Measurements from ENCODE around the gene CNNM1.

DNA sequence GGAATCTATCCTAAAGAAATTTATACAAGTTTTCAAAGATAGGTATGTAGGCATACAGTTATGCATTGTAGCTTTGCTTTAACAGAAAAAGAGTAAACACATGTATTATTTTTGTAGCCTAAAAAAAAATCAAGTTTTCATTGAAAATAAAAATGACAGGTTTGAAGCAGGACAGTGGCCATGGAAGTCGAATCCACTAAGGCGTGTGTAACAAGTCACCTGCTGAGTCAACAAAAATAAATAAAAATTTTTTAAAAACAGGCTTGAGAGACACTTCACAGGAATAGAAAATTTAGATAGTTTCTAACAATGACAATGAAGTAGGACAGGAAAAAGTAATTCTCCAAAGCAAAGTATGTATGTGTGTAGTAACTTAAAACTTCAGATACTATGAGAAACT, 109.7 kb downstream of the CNNM1 start:
- TF ChIP-seq, protein P1, sequence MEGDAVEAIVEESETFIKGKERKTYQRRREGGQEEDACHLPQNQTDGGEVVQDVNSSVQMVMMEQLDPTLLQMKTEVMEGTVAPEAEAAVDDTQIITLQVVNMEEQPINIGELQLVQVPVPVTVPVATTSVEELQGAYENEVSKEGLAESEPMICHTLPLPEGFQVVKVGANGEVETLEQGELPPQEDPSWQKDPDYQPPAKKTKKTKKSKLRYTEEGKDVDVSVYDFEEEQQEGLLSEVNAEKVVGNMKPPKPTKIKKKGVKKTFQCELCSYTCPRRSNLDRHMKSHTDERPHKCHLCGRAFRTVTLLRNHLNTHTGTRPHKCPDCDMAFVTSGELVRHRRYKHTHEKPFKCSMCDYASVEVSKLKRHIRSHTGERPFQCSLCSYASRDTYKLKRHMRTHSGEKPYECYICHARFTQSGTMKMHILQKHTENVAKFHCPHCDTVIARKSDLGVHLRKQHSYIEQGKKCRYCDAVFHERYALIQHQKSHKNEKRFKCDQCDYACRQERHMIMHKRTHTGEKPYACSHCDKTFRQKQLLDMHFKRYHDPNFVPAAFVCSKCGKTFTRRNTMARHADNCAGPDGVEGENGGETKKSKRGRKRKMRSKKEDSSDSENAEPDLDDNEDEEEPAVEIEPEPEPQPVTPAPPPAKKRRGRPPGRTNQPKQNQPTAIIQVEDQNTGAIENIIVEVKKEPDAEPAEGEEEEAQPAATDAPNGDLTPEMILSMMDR (IDR thresholded peaks at IDR 0.05; ENCODE audit: extremely low read depth in 1 of 2, insufficient read depth in 1 of 2, low read depth in 1 of 2, low read length in 2 of 2) = no peak
- TF ChIP-seq POLR2A (IDR thresholded peaks at IDR 0.05; ENCODE audit: low read depth, low read length) (no peak), EZH2 (IDR thresholded peaks at IDR 0.05; ENCODE audit: borderline replicate concordance, low read depth, low read length, severe bottlenecking) (no peak), JUN (IDR thresholded peaks at IDR 0.05; ENCODE audit: borderline replicate concordance, insufficient read depth, insufficient read length, low read depth) (no peak), POLR2AphosphoS5 (IDR thresholded peaks at IDR 0.05; ENCODE audit: insufficient read depth, low read depth, low read length) (no peak), FOS (IDR thresholded peaks at IDR 0.05; ENCODE audit: borderline replicate concordance, insufficient read depth, low read length) (no peak), MYC (IDR thresholded peaks at IDR 0.05; ENCODE audit: low read depth, low read length) (no peak)

Measured in endothelial cell of umbilical vein (primary cell).